PC-3 (cell line): ENCODE results near the gene IFI27L1.

ENCODE experiments used
- CTCF ChIP-seq: fragments of 300-600 bp; sonication (generic); conservative IDR thresholded peaks from 2 replicates; pipeline ENCODE4 v1.5.1; 2017; ENCODE audit warnings: antibody characterized with exemption, low read depth, mild to moderate bottlenecking, low read length
- EZH2 ChIP-seq: fragments of 300-600 bp; sonication (generic); IDR thresholded peaks from one replicate; pipeline ENCODE4 v1.6.1; 2017; ENCODE audit warnings: antibody characterized with exemption, mild to moderate bottlenecking, low read length; ENCODE audit not compliant: unreplicated experiment
- EZH2phosphoT487 ChIP-seq: fragments of 300-600 bp; sonication (generic); IDR thresholded peaks from 2 replicates; pipeline ENCODE4 v1.6.1; 2018; ENCODE audit warnings: mild to moderate bottlenecking, antibody characterized with exemption, low read length, borderline replicate concordance

DNA sequence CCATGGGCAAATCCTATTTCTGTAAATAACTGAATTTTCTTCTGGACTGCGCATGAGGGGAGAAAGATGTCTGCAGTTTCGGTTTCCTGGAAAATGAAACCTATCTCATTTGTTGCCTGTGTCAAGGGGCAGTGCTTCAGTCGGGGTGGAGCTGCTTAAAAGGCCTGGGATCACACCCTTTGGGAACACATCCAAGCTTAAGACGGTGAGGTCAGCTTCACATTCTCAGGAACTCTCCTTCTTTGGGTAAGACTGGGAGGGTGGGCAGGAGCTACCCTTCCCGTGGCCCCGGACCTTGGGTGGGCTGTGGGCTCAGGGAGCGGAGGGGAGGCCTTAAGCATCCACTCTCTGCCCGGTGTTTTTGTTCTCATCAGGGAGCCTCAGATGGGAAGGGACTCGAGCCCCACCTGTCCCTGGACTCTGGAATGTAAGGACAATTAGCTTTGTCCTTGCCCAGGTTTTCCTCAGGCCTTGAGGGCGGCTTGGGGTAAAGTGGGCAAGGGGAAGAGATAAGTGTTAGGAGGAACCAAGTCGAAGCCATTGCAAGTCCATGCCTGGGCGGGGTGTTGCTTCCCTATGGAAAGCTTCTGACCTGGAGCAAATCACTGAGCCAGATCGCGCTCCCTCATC, 29.6 kb downstream of the IFI27L1 start, which contains the start of gene IFI27:
- TF ChIP-seq EZH2 (no peak), CTCF (no peak), EZH2phosphoT487 (no peak)
